K562 (cell line): ENCODE results near the gene STX7. TPM values are rescaled to one million over a fixed set of nuclear protein-coding genes. Genes with fewer than 3 reads are reported as not detected.

Source experiments
- ATAC-seq: fragments of 200-7000 bp; cut with Tn5 transposase; 3 replicates; pipeline ENCODE4 v1.9.1; 2020; ENCODE audit warnings: moderate library complexity
- BruUV-seq: library from RNA; stranded (reverse); fragments of 400-500 nt; replicated peaks from 2 replicates; lab custom pipeline; 2021; lab: Mats Ljungman, UMichigan
- CTCF ChIA-PET: fragments of 300-600 bp; formaldehyde crosslinking; extraction: SDS; loops from one replicate; lab custom pipeline; 2021; ENCODE audit warnings: low intra/inter-chr PET ratio; lab: Yijun Ruan, JAX
- POLR2A ChIA-PET: fragments of 300-600, 350-650 bp; sonication (Branson Sonifier 250); formaldehyde crosslinking; extraction: SDS; loops from one replicate; lab custom pipeline; 2021; ENCODE audit warnings: antibody characterized with exemption, inconsistent platforms; lab: Yijun Ruan, JAX
- DNase-seq, 4 experiments: peaks; one replicate each; pipeline versions ENCODE4 v3.0.0 to v3.0.0-alpha.2; 2011 to 2018; ENCODE audit warnings: low spot score in 3 of 4, mixed read lengths in 3 of 4; ENCODE audit errors: extremely low read depth in 1 of 4
- FAIRE-seq: peaks from 2 replicates; lab custom pipeline; 2011; peaks lifted over from hg19 to GRCh38; lab: Jason Lieb, UNC
- H2AFZ ChIP-seq: 2 replicates; pipeline ENCODE4 v1.6.0; 2011; ENCODE audit warnings: low read depth, low read length, control low read depth, inconsistent platforms
- H3K27ac ChIP-seq: fragments of 200-600 bp; 3 replicates; pipeline ENCODE4 v1.8.0; 2011; ENCODE audit warnings: low read depth, mild to moderate bottlenecking, control low read depth, inconsistent platforms, low read length, moderate library complexity, mixed read lengths; ENCODE audit errors: extremely low read depth
- H3K27me3 ChIP-seq, 2 experiments: fragments of 300-600 bp in 1 of 2; 2 replicates in 1 of 2; 3 replicates in 1 of 2; pipeline versions ENCODE4 v1.6.0 to v1.8.0; 2011; ENCODE audit warnings: inconsistent platforms in 2 of 2, low read length in 2 of 2, mild to moderate bottlenecking in 1 of 2, mixed read lengths in 1 of 2, moderate library complexity in 1 of 2; ENCODE audit not compliant: control insufficient read depth in 2 of 2, insufficient read depth in 2 of 2
- H3K36me3 ChIP-seq: fragments of 300-600 bp; 3 replicates; pipeline ENCODE4 v1.8.0; 2011; ENCODE audit warnings: mild to moderate bottlenecking, low read length, inconsistent platforms; ENCODE audit not compliant: control insufficient read depth, insufficient read depth
- H3K4me1 ChIP-seq, 2 experiments: fragments of 200-600 bp in 1 of 2; replicated peaks in 1 of 2; 2 replicates in 1 of 2; 3 replicates in 1 of 2; pipeline versions ENCODE4 v1.5.1 to v1.8.0; 2011; ENCODE audit warnings: inconsistent platforms in 2 of 2, low read length in 2 of 2, mild to moderate bottlenecking in 1 of 2, mixed read lengths in 1 of 2, moderate library complexity in 1 of 2; ENCODE audit not compliant: control insufficient read depth in 2 of 2, insufficient read depth in 2 of 2
- H3K4me2 ChIP-seq: 2 replicates; pipeline ENCODE4 v1.6.1; 2011; ENCODE audit warnings: low read length, control low read depth, inconsistent platforms, mixed read lengths; ENCODE audit not compliant: insufficient read depth
- H3K4me3 ChIP-seq: fragments of 200-600 bp; sonication (generic), shearing (Covaris generic); 2 replicates; pipeline ENCODE4 v1.5.1; 2016; ENCODE audit warnings: control low read depth, inconsistent platforms
- H3K79me2 ChIP-seq: fragments of 200-600 bp; 3 replicates; pipeline ENCODE4 v1.8.0; 2011; ENCODE audit warnings: low read length, inconsistent platforms; ENCODE audit not compliant: control insufficient read depth, insufficient read depth
- H3K9ac ChIP-seq, 2 experiments: 2 replicates each; pipeline versions ENCODE4 v1.6.0 to v1.6.1; 2011; ENCODE audit warnings: low read depth in 2 of 2, low read length in 2 of 2, control low read depth in 1 of 2, inconsistent platforms in 1 of 2, mild to moderate bottlenecking in 1 of 2, mixed read lengths in 1 of 2; ENCODE audit not compliant: insufficient read depth in 1 of 2
- H3K9me1 ChIP-seq: one replicate; pipeline ENCODE4 v1.6.0; 2011; ENCODE audit warnings: inconsistent platforms, mild to moderate bottlenecking, low read length, moderate library complexity; ENCODE audit not compliant: control insufficient read depth, insufficient read depth
- H3K9me3 ChIP-seq: replicated peaks from 2 replicates; pipeline ENCODE4 v1.5.1; 2011; ENCODE audit warnings: low read depth, low read length, inconsistent platforms; ENCODE audit not compliant: control insufficient read depth, insufficient read depth
- H4K20me1 ChIP-seq: replicated peaks from 2 replicates; pipeline ENCODE4 v1.6.1; 2011; ENCODE audit warnings: low read length, inconsistent platforms, mixed read lengths; ENCODE audit not compliant: control insufficient read depth, insufficient read depth
- GTF2A2 ChIP-seq: IDR thresholded peaks from 2 replicates; pipeline ENCODE4 v1.6.1; 2016; ENCODE audit warnings: mild to moderate bottlenecking, missing genetic modification characterization, missing compliant biosample characterization
- POLR2AphosphoS2 ChIP-seq: IDR thresholded peaks from 2 replicates; pipeline ENCODE4 v1.6.1; 2012; ENCODE audit warnings: low read length, improper control_type of control experiment
- SNRNP70 ChIP-seq: fragments of 200-400 bp; formaldehyde crosslinking; optimal IDR thresholded peaks from 2 replicates; pipeline ENCODE3; 2017; ENCODE audit warnings: low read depth, low read length
- SPI1 ChIP-seq: IDR thresholded peaks from 2 replicates; pipeline ENCODE4 v1.6.1; 2011; ENCODE audit warnings: low read depth, low read length, control low read depth, borderline replicate concordance
- ZNF239 ChIP-seq: fragments of 250-450 bp; sonication (Bioruptor Pico); IDR thresholded peaks from 2 replicates; pipeline ENCODE4 v1.4.0; 2020; ENCODE audit warnings: mild to moderate bottlenecking
- ZNF444 ChIP-seq: fragments of 250-450 bp; sonication (Bioruptor Pico); IDR thresholded peaks from 2 replicates; pipeline ENCODE4 v1.4.0; 2020; ENCODE audit warnings: mild to moderate bottlenecking, moderate library complexity
- ZNF778 ChIP-seq: fragments of 450-650 bp; formaldehyde crosslinking; IDR thresholded peaks from 2 replicates; pipeline ENCODE4 v1.4.0; 2020; ENCODE audit warnings: mild to moderate bottlenecking, moderate library complexity
- WGBS: fragments of 100-300 bp; shearing (Covaris generic); methylation state at CpG from one replicate; pipeline ENCODE4 v1.1.6; 2016; ENCODE audit warnings: low coverage, mixed read lengths; ENCODE audit not compliant: insufficient coverage; ENCODE audit errors: missing lambda C conversion rate; 5-methylcytosine and 5-hydroxymethylcytosine counted together
- in situ Hi-C: fragments of 300-500 bp; cut with MboI; formaldehyde crosslinking; loops from 4 replicates; pipeline ENCODE4 v1.15.0; 2018; ENCODE audit warnings: inconsistent platforms, mixed read lengths
- intact Hi-C: fragments of 100-400 bp; cut with micrococcal nuclease; formaldehyde crosslinking; loops from 2 replicates; pipeline ENCODE4 v1.14.2; 2022
- polyA plus RNA-seq, 8 experiments: library from polyadenylated mRNA; depleted of rRNA in 4 of 8; stranded (reverse) in 5 of 8; unstranded in 3 of 8; fragments of >200 nt; fragmentation: Nextera tagmentation in 2 of 8; fragmentation: Illumina TruSeq in 1 of 8; extraction: Ambion mirVana in 2 of 8; extraction: Trizol in 1 of 8; gene quantifications; 2 replicates each; pipeline versions ENCODE4 v1.2.1 to v1.2.3, GENCODE V29; 2011 to 2014; ENCODE audit warnings: inconsistent platforms in 1 of 8, missing spikeins in 1 of 8
- total RNA-seq, 7 experiments: library from RNA; depleted of rRNA in 6 of 7; stranded (reverse); fragments of >200 nt in 6 of 7; fragmentation: Illumina TruSeq in 2 of 7; extraction: Trizol in 2 of 7; gene quantifications; 2 replicates each; pipeline versions ENCODE4 v1.2.1 to v1.2.3, GENCODE V29; 2011 to 2021; ENCODE audit warnings: low replicate concordance in 1 of 7
- TF ChIP-seq, protein P1 (sequence below): fragments of 250-450 bp; sonication (Bioruptor Pico); IDR thresholded peaks from 2 replicates; pipeline ENCODE4 v1.9.0; 2021; ENCODE audit warnings: mild to moderate bottlenecking

The STX7 gene
- total and polyA plus RNA-seq, 9 of the 15 experiments (the other 6 are each of a cell fraction or from before 2014, with no cell fraction given), result 13.0 to 34.4 (median 25.3) TPM

DNA sequence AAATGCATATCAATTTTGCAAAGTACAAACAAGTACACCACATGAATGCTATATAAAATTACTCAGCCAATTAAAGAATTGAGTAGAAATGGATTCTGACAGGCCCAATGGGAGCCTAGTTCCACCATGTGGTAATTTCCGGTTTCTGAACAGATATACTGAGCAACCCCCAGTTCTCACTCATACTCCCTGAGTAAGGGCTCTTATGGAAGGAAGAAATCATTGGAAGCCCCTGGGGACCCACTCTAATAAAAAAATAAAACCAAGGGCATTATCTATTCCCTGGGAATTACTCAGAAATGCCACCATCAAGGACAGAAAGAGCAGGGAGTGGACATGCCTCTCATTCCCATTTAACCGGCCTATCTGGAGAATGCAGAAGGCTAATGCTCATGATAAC, 34.6 kb downstream of the STX7 start (continued):
- TF ChIP-seq GTF2A2 (tag), result no peak
- no peak for TF ChIP-seq SNRNP70
- TF ChIP-seq, protein P1, sequence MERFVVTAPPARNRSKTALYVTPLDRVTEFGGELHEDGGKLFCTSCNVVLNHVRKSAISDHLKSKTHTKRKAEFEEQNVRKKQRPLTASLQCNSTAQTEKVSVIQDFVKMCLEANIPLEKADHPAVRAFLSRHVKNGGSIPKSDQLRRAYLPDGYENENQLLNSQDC (CRISPR knock-in tag), result no peak
- no peak for TF ChIP-seq SPI1

DNA sequence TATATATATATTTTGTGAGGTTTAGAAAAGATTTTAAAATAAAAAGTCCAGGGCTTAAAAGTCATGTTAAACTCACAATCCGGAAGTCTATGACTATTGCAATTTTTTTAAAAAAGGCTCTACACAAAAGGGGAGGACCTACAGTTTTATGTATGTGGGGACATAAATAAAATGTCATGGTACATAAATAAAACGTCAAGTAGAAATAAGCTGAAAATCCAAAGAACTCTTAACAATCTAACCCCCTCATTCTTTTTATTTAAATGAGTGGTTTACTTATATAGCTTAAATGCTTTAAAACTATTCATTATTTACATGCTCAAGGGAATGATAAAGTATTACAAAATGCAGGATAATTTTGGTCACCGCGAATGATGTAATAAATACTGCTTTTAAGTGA, 36.2 kb downstream of the STX7 start:
- DNase-seq (no peak), FAIRE-seq (no peak), ATAC-seq (no peak)
- in situ Hi-C loops, result no loop called here
- POLR2A ChIA-PET, result no interaction called here
- WGBS, result 45% methylated on average over 4 of the region's 4 CpGs
- Histone ChIP-seq H3K79me2 (peaks cover 11% of the 10 kb centered on the region; the same call in 2 of the 3 replicates), H3K4me1 (peaks cover 0 to 11% of the 10 kb centered on the region in 2 experiments; a peak in 2 of 5 replicates), H4K20me1 (0 out of 2 replicates have a peak, but pooled peaks cover 6% of the 10 kb centered on the region), H3K27me3 (no peaks in the 10 kb centered on the region), H3K4me3 (no peak overlapping the region), H3K9me1 (no peaks in the 10 kb centered on the region), H3K9ac (no peak overlapping the region), H3K27ac (no peak overlapping the region), H3K9me3 (no peaks in the 10 kb centered on the region), H3K4me2 (no peak overlapping the region), H2AFZ (no peak overlapping the region), H3K36me3 (peaks cover 5% of the 10 kb centered on the region; the same call in 2 of the 3 replicates)
- TF ChIP-seq ZNF778, result no peak
- no peak for TF ChIP-seq ZNF444 (CRISPR knock-in tag)
- no peak for TF ChIP-seq ZNF239
- TF ChIP-seq POLR2AphosphoS2, result no peak
- CTCF ChIA-PET, result no interaction called here
- no TSS peak for BruUV-seq
- intact Hi-C loops, result no loop called here
